Stimulated activated CD4-positive, alpha-beta T cell treated with anti-CD3 and anti-CD28 coated beads, Interleukin-1b, Interleukin-23, amount 100 ng/mL, for 4 hours (primary cell): Measurements from ENCODE around the gene FAM180A.

ENCODE experiments used
- DNase-seq, 2 donors: peaks; one replicate each; pipeline ENCODE4 v3.0.0-alpha.2; 2020; ENCODE audit warnings: low read depth in 2 of 2

The FAM180A gene

DNA sequence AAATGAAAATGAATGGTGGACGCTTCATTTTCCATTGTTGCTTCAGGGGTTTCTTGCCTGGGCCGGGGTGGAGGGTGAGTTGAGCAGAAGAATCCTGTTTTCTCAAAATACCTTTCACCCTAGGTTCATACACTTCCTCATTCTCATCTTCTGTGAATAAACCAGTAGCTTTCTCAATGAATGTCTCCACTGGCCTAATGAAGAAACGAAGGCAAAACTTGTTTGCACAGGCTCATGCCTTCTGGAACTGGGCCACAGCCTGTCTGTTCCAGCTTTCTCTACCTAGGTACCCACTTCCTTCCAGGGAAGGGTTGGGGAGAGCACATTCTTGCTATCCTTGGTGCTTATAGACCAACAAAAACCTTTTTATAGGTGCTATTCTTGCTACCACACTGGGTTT lies 65.0 kb downstream of the FAM180A start:
- no peak for DNase-seq

GRCh38 chr7:135682191-135682590 lies 66.4 kb downstream of the FAM180A start:
- no peak for DNase-seq

DNA sequence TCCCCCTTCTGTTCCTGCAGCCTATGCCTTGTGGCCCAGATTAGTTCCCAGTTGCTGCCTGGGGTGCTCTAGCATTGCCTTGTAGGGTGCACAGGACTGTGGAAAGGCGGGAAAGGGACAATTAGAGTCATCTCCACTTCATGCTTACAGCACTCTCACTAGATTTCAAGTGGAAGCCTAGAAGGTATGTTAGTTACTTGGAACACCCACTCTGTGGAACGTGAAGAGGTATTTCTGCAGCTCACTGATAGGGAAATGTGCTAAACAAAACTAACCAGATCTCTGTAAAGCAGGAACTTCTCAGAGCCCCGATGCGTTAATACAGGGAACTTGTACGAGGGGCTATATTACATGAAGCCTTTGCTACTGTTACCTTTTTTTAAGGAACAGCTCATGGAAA lies 66.9 kb downstream of the FAM180A start:
- no peak for DNase-seq
